Stomach smooth muscle (tissue), 2 donors: ENCODE data around the gene MRC1.

Source experiments
- H3K27ac ChIP-seq: one replicate; pipeline ENCODE4 v1.7.0; 2013; ENCODE audit warnings: mild to moderate bottlenecking, low read length, inconsistent platforms
- H3K27me3 ChIP-seq, 2 donors: one replicate each; pipeline ENCODE4 v1.7.0; 2013; ENCODE audit warnings: low read length in 2 of 2; ENCODE audit not compliant: insufficient read depth in 2 of 2, control insufficient read depth in 1 of 2
- H3K36me3 ChIP-seq, 2 donors: one replicate each; pipeline ENCODE4 v1.7.0; 2013; ENCODE audit warnings: low read length in 2 of 2; ENCODE audit not compliant: control insufficient read depth in 2 of 2, insufficient read depth in 2 of 2
- H3K4me1 ChIP-seq: one replicate; pipeline ENCODE4 v1.7.0; 2013; ENCODE audit warnings: low read length; ENCODE audit not compliant: control insufficient read depth, insufficient read depth
- H3K4me3 ChIP-seq, 2 donors: one replicate each; pipeline ENCODE4 v1.7.0; 2013; ENCODE audit warnings: low read length in 2 of 2
- H3K9ac ChIP-seq, 2 donors: one replicate each; pipeline ENCODE4 v1.7.0; 2013; ENCODE audit warnings: low read length in 2 of 2, mild to moderate bottlenecking in 1 of 2
- H3K9me3 ChIP-seq, 2 donors: one replicate each; pipeline ENCODE4 v1.7.0; 2013; ENCODE audit warnings: low read length in 2 of 2; ENCODE audit not compliant: control insufficient read depth in 2 of 2
- donor health status: healthy.
- donor health status: Pancreatic carcinoma.

MRC1 gene

DNA sequence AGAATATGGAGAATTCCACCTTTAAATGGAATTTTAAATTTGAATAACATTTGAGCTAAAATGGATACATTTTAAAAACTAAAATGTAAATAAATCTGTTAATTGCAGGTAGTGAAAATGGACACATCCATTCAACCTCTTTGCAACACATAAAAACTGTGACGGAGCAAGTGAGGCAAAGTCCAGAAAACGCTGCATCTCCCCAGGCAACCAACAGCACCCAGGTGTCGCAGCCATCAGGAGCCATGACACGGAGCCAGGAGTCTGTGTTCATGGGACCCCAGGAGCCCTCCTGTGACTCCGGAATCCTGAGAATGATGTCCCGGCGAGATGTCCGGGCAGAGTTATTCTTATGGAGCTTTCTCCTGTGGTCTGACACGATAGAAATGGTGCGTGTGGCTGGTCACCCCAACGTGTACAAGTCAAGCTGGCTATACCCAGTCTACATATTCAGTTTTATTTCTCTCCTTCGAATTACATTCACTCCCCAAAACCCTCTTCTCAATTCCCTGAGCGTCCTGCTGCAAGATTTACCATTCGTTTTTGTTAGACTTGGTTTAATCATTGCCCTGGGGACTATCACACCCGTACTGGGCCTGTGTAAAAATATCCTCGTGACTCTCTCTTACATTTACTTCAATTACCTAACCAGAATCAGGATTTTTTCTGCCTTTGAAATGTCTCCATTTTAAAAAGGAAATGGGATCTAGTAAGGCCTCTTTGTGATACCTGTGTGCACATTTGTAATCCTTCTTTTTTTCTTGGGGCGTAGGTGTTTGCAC is 13.1 kb upstream of the MRC1 start:
- Histone ChIP-seq H3K4me3 (no peak overlapping the region), H3K27me3 (no peaks in the 10 kb centered on the region), H3K4me1 (no peaks in the 10 kb centered on the region), H3K36me3 (no peaks in the 10 kb centered on the region), H3K9me3 (no peaks in the 10 kb centered on the region), H3K27ac (no peak overlapping the region), H3K9ac (no peak overlapping the region)

DNA sequence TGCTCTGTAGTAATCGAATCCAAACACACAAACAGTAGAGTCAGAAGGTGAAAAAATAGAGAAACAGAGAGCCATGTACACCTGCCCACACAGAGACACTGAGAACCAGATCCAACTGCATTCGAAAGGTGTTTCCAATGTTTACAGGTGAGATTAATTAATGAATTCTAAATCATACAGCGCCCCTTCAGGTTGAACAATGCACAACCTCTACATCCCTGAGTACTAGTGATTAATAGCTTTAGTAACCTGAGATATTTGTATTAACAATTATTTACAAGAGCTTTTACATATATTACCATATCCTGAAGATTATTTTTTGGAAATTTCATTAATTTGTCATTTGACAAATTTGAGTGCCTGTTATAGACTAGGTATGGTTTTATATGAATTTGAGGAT is 7.6 kb upstream of the MRC1 start:
- Histone ChIP-seq H3K9ac (no peak overlapping the region), H3K27me3 (no peaks in the 10 kb centered on the region), H3K4me3 (no peak overlapping the region), H3K27ac (no peak overlapping the region), H3K4me1 (no peaks in the 10 kb centered on the region), H3K9me3 (no peaks in the 10 kb centered on the region), H3K36me3 (no peaks in the 10 kb centered on the region)

DNA sequence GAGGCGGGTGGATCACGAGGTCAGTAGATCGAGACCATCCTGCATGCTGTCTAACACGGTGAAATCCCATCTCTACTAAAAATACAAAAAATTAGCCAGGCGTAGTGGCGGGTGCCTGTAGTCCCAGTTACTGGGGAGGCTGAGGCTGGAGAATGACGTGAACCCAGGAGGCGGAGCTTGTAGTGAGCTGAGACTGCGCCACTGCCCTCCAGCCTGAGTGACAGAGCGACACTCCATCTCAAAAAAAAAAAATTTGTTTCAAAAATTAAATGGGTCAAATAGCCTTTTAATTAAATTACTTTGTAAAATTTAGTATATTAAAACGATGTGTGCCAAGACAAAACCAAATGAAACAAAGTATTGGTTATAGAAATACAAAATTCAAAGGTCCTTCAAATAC is 6.8 kb upstream of the MRC1 start:
- Histone ChIP-seq H3K9ac (no peak overlapping the region), H3K9me3 (no peaks in the 10 kb centered on the region), H3K4me1 (no peaks in the 10 kb centered on the region), H3K27ac (no peak overlapping the region), H3K4me3 (no peak overlapping the region), H3K36me3 (no peaks in the 10 kb centered on the region), H3K27me3 (no peaks in the 10 kb centered on the region)

DNA sequence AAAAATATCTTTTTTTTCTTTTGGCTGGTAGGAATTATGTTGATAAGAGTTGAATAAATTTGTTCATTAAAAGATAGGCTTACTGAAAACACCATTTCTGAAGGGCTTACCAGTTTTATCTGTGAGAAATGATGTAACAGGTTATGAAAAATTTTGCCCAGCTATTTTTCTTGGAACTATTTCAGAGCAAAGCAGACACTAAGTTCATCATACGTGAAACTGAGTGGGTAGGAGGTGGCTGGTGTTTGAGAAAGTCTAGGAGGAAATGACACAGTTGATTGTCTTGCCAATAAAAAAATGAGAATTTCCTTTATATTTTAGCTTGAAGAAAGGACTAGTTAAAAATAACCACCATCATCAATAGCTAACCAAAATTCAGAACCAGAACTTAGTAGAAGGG is 6.2 kb upstream of the MRC1 start:
- no peaks in the 10 kb centered on the region for H3K4me1 ChIP-seq
- H3K36me3 ChIP-seq: no peaks in the 10 kb centered on the region
- no peaks in the 10 kb centered on the region for H3K9me3 ChIP-seq
- no peak overlapping the region for H3K27ac ChIP-seq
- H3K9ac ChIP-seq: no peak overlapping the region
- H3K27me3 ChIP-seq: no peaks in the 10 kb centered on the region
- no peak overlapping the region for H3K4me3 ChIP-seq

DNA sequence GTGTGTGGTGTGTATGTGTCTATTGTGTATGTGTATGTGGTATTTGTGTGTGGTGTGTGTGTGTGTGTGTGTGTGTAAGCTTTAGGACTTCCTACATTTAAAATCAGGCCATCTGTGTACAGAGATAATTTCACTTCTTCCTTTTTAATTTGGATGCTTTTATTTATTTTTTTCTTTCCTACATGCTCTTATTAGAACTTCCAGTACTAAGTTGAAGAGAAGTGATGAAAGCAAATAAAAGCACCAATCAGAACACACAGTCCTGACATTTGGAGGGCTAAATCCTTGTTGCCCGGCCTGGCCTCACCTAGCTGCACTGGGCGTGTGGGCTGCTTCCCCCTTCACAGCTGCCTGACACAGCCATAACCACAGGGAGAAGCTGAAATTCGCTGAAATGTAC is 3.8 kb upstream of the MRC1 start:
- Histone ChIP-seq H3K36me3 (no peaks in the 10 kb centered on the region), H3K4me1 (no peaks in the 10 kb centered on the region), H3K9me3 (no peaks in the 10 kb centered on the region), H3K9ac (no peak overlapping the region), H3K27ac (no peak overlapping the region), H3K27me3 (no peaks in the 10 kb centered on the region), H3K4me3 (no peak overlapping the region)

DNA sequence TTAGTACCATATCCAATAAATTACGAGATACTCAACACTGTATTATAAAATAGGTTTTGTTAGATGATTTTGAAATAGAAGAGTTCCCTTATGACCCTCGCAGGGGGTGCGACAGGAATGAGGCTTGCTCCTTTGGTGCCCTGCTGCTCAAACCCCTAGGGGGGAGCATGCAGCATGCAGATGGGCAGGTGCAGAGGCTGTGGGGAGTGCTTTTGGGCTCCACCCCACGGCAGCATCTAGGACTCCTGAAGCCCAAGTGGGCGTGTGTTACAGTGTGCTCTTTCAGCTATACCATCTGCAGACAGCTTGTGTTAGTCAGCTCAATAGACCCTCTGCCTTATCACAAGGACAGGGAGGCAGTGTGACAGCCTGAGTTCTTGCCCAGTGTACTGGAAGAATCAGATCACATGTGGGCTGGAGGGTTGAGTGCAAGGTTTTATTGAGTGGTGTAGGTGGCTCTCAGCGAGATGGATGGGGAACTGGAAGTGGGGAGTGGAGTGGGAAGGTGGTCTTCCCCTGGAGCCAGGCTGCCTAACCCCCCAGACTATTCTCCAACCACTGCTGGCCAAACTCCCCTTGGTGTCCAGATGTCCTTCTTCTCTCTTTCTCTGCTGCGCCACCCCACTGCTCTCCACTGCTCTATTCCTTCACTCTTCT is 3.1 kb upstream of the MRC1 start:
- Histone ChIP-seq H3K27me3 (no peaks in the 10 kb centered on the region), H3K9ac (no peak overlapping the region), H3K9me3 (no peaks in the 10 kb centered on the region), H3K4me3 (no peak overlapping the region), H3K36me3 (no peaks in the 10 kb centered on the region), H3K4me1 (no peaks in the 10 kb centered on the region), H3K27ac (no peak overlapping the region)

DNA sequence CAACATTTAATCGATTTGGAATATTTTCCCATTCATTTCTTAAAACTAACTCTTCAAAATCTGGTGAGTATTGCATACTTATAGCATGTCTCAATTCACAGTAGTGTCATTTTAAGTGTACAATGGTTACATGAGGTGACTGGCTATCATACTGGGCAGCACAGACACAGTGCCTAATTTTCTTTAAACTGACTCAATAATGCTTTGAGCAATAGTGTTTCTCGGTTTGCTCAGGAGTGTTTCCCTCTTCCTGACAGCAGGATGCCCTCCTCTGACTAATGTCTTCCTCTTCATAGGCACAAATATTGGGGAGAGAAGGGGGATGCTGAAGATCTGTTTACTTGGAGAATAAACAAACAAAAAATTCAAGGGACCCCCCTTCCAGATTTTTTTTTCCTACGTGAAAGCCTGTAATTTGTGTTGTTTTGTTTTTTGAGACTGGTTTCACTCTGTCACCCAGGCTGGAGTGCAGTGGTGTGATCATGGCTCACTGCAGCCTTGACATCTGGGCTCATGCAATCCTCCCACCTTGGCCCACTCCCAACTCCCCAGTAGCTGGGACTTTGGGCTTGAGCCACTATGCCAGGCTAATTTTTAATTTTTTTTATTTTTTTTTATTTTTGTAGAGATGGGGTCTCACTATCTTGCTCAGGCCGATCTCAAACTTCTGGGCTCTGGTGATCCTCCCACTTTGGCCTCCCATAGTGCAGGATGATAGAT is 2.2 kb downstream of the MRC1 start:
- Histone ChIP-seq H3K9me3 (no peaks in the 10 kb centered on the region), H3K27me3 (peaks cover 0 to 6% of the 10 kb centered on the region in 2 donors), H3K4me3 (no peak overlapping the region), H3K36me3 (no peaks in the 10 kb centered on the region), H3K9ac (no peak overlapping the region), H3K27ac (no peak overlapping the region), H3K4me1 (no peaks in the 10 kb centered on the region)

DNA sequence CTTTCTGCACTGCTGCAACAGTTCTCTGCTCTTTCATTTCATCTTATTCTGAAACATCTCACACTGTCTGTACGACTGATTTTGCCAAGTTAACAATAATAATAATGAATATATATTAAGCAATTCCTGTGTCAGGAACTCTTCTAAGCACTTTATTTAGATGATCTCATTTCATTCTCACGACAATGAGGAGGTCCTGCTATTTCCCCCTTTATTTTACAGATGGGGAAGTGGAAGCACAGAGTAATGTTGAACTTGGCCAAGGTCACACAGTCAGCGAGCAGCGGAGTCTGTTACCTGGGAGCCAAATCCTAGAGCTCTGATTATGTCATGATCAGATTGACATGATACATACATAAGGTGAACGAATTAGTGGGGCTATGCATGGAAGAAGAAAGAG is 5.8 kb downstream of the MRC1 start:
- Histone ChIP-seq H3K9ac (no peak overlapping the region), H3K27ac (no peak overlapping the region), H3K4me3 (no peak overlapping the region), H3K4me1 (no peaks in the 10 kb centered on the region), H3K27me3 (peaks cover 0 to 6% of the 10 kb centered on the region in 2 donors), H3K9me3 (no peaks in the 10 kb centered on the region), H3K36me3 (no peaks in the 10 kb centered on the region)

DNA sequence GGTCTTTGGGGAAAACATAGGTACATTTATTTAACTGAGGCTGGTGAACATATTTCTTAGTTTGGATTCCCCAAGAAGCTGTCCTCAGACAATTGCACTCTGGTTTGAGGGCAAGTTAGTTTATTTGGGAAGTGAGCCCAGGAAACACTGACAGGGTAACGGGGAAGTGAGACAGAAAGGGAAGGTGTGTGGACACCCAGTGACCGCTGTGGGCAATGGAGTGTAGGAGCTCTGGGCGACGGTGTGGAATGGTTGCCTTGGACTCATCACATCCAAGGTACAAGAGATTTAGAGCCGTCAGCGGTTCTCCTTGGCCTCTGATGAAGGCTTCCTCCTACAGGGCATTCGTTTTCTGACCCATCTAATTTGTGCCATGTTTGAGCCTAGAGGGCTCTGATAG is 7.1 kb downstream of the MRC1 start:
- H3K9me3 ChIP-seq: no peaks in the 10 kb centered on the region
- H3K36me3 ChIP-seq: no peaks in the 10 kb centered on the region
- H3K9ac ChIP-seq: no peak overlapping the region
- peaks cover 0 to 6% of the 10 kb centered on the region in 2 donors for H3K27me3 ChIP-seq
- no peak overlapping the region for H3K27ac ChIP-seq
- H3K4me3 ChIP-seq: no peak overlapping the region
- H3K4me1 ChIP-seq: no peaks in the 10 kb centered on the region

DNA sequence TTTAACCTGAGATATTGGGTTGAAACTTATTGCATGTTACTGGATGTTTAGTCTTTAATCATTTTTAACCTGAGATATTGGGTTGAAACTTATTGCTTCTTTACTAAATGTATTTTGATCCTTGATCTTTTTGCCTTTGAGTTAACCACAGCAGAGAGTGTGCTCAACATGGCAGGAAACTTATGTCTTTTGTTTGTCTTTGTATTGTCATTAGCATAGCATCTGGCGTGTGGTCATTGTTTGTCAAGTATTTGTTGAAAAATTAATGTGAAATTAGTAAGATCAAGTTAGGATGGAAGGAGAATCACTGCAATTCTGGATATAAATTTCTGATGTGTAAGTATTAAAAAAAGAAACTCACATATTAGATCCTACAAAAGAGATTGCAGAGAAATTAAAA is 8.2 kb downstream of the MRC1 start:
- H3K9ac ChIP-seq: no peak overlapping the region
- no peak overlapping the region for H3K4me3 ChIP-seq
- H3K27ac ChIP-seq: no peak overlapping the region
- H3K9me3 ChIP-seq: no peaks in the 10 kb centered on the region
- H3K4me1 ChIP-seq: no peaks in the 10 kb centered on the region
- peaks cover 0 to 2% of the 10 kb centered on the region in 2 donors for H3K27me3 ChIP-seq
- H3K36me3 ChIP-seq: no peaks in the 10 kb centered on the region

DNA sequence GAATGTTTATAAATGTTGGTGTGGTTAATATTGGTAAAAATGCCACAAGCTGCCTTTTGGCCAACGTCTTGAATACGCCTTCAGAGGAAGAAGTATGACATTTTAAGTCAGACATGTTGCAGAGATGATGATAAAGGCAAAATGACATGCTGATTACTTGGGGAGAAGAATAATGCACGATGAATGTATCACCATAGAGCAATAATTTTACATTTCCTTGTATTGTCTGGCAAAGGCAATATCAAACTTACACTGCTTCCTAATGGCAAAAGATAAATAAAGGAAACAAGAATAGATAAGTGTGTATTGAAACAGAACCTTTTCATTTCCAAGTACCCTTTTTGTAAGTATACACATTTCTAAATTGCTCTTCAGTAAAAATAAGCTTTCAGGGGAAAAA is 8.6 kb downstream of the MRC1 start:
- H3K36me3 ChIP-seq: no peaks in the 10 kb centered on the region
- H3K27ac ChIP-seq: no peak overlapping the region
- H3K4me3 ChIP-seq: no peak overlapping the region
- no peaks in the 10 kb centered on the region for H3K9me3 ChIP-seq
- peaks cover 0 to 2% of the 10 kb centered on the region in 2 donors for H3K27me3 ChIP-seq
- H3K9ac ChIP-seq: no peak overlapping the region
- no peaks in the 10 kb centered on the region for H3K4me1 ChIP-seq
